ENCODE data around the gene NRXN3.

The NRXN3 gene

DNA sequence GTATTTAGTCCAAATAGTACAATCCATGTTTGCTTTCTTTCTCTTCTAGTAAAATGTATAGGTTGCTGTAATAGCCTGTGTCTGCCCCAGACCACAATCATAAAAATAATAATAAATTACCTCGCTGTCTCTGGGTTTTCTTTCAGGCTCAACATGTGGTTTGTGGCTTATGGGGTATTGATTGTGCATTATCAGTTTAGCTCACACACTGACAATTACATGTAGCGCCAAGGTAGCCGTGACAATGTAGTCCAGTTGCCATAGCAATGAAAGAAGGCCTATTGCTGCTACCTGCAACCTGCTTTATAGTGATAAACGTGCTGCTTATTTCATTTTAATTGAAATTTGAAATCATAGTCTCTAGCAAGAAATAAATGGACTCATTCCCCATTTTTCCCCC, 1009.8 kb downstream of the NRXN3 start:
- TF ChIP-seq, protein P1, sequence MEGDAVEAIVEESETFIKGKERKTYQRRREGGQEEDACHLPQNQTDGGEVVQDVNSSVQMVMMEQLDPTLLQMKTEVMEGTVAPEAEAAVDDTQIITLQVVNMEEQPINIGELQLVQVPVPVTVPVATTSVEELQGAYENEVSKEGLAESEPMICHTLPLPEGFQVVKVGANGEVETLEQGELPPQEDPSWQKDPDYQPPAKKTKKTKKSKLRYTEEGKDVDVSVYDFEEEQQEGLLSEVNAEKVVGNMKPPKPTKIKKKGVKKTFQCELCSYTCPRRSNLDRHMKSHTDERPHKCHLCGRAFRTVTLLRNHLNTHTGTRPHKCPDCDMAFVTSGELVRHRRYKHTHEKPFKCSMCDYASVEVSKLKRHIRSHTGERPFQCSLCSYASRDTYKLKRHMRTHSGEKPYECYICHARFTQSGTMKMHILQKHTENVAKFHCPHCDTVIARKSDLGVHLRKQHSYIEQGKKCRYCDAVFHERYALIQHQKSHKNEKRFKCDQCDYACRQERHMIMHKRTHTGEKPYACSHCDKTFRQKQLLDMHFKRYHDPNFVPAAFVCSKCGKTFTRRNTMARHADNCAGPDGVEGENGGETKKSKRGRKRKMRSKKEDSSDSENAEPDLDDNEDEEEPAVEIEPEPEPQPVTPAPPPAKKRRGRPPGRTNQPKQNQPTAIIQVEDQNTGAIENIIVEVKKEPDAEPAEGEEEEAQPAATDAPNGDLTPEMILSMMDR (IDR thresholded peaks at IDR 0.05; ENCODE audit: low read depth, low read length): no peak
- DNase-seq (ENCODE audit: extremely low read depth, low read depth): no peak

DNA sequence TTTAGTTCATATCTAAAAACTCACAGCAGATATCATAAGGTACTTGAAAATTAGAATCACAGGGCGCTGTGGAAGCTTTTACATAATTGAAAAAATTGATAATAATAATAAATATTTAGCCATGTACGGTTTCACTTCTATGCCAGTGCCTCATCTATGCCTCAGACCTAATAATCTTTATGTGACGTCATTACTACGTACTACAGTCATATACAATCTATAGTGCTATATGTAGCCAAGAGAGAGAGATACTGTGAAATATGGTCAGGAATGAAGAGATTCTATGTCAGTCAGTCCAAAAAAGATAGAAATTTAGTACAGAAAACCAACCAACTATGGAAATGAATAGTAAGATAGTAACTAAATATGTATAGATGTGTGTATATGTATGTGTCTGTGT, 1010.5 kb downstream of the NRXN3 start:
- no peak for DNase-seq (ENCODE audit: extremely low read depth, low read depth)
- TF ChIP-seq, protein P1 (IDR thresholded peaks at IDR 0.05; ENCODE audit: low read depth, low read length): no peak

DNA sequence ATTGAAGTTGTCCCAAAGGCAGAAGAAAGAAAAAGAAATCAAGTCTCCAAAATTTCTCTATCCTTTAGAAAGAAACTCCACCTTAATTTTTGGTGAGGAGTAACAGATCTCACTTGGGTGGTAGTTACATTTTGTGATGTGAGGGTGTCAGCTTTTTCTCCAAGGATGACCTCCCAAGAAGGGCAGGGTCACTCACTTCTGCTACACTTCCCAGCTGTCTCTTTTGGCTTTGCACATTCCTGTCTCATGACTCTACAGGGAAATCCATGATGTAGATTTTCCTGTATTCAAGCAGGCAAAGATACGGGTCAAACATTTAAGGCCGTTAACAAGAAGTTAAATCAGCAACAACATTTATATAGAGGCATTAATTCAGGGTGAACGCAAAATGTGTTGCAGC, 1016.4 kb downstream of the NRXN3 start:
- TF ChIP-seq, protein P1 (IDR thresholded peaks at IDR 0.05; ENCODE audit: low read depth, low read length): no peak
- no peak for DNase-seq (ENCODE audit: extremely low read depth, low read depth)

DNA sequence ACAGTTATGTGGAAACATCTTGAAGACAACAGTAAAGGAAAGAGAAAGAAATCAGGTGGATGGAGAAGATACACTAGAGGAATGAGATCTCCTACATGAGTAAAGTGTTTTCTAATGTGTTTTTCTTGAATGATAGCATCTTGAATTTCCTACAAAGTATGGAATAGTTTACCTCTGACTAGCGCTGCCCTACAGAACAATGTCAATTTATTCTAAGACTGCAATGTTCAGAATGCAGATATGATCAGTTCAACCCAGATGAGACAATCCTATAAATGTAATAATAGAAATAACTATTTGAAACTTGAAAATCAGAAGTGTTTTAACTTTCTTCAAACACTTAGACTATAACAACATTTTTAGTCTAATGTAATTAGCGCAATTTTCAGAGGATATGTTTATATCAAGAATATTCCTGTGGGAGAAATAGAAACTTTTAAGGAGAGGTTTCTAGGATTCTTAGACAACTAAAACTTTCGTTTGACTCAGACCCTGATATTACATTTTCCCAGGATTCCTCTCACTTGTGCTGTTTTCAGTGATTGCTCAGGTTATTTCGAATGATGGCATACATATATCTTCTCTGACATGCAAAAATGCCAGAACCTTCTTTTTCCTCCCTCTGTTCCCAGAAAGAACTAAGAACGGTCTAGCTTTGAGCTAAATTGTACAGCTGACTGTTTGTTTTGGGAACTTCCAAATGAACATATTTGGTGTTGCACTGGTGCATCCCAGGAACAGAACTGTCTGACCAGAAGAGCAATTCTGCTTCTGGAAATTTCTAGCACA, 1023.7 kb downstream of the NRXN3 start:
- DNase-seq (ENCODE audit: extremely low read depth, low read depth): no peak
- TF ChIP-seq, protein P1 (IDR thresholded peaks at IDR 0.05; ENCODE audit: low read depth, low read length): no peak

DNA sequence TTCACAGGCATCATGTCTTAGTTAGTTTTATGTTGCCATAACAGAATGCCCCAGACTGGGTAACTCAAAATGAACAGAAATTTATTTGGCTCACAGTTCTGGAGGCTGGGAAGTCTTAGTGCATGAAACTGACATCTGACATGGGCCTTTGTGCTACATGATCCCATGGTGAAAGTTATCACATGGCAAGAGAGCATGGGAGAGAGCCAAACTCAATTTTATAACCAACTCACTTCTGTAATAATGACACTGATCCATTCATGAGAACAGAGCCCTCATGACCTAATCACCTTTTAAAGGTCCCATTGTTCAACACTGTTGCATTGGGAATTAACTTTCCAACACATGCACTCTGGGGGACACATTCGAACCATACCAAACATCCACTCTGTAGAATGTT, 1026.0 kb downstream of the NRXN3 start:
- TF ChIP-seq, protein P1 (IDR thresholded peaks at IDR 0.05; ENCODE audit: low read depth, low read length): no peak
- DNase-seq (ENCODE audit: extremely low read depth, low read depth): no peak

DNA sequence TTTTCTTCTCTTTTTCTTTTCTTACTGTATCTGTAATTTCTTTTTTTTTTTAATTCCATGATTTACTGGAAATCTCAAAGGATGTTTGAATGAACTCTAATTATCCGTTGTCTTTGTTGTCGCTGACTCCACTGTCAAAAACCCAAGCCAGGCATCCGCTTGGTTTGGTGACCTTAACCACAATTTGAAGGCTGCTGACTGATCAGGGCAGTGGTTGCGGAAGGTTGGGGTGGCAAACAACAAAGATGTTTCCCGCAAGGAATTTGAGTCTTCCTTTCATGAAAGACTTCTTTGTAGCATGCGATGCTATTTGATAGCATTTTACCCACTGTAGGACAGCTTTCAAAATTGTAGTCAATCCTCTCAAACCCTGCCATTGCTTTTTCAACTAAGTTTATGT, 1027.3 kb downstream of the NRXN3 start:
- TF ChIP-seq, protein P1 (IDR thresholded peaks at IDR 0.05; ENCODE audit: low read depth, low read length): no peak
- no peak for DNase-seq (ENCODE audit: extremely low read depth, low read depth)

DNA sequence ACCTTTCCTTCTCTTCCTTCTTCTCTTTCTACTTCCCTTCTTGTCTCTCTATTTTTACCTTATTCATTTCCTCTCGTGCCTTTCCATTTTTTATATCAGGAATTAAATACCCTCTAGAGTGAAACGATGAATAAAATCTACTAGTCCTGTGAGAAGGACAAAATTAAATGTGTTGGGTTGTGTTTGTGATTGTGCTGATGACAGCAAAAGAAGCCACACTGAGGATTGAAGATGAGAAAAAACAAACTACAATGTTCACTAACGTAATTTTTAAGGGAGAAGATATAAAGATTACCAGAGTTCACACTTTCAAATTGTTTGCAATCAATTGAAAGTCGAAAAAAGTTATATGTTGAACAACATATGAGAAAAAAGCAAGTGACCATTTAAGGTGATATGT, 1029.0 kb downstream of the NRXN3 start:
- DNase-seq (ENCODE audit: extremely low read depth, low read depth): no peak

More for the DNA sequence above, 1029.0 kb downstream of the NRXN3 start:
- TF ChIP-seq, protein P1 (IDR thresholded peaks at IDR 0.05; ENCODE audit: low read depth, low read length): no peak
